Prostate gland (tissue), 2 donors: Measurements from ENCODE around the gene INSL3.
A peak's percentile ranks its signal among the peaks of the same experiment; 100 is the strongest.

Experiments
- POLR2A ChIP-seq: fragments of 450-650 bp; IDR thresholded peaks from one replicate; pipeline ENCODE4 v1.6.1; 2016; ENCODE audit warnings: antibody characterized with exemption, mild to moderate bottlenecking
- POLR2AphosphoS5 ChIP-seq: sonication (generic); formaldehyde crosslinking; IDR thresholded peaks from one replicate; pipeline ENCODE4 v1.6.1; 2017; ENCODE audit warnings: antibody characterized with exemption
- TF ChIP-seq, protein P1 (sequence below), 4 experiments: fragments of 200-600 bp in 2 of 4; fragments of 450-650 bp in 2 of 4; sonication (generic) in 2 of 4; IDR thresholded peaks; 1 replicate in 3 of 4; 2 replicates in 1 of 4; pipeline ENCODE4 v1.5.1; 2016 to 2019; ENCODE audit warnings: antibody characterized with exemption in 4 of 4, mild to moderate bottlenecking in 2 of 4, moderate library complexity in 2 of 4

DNA sequence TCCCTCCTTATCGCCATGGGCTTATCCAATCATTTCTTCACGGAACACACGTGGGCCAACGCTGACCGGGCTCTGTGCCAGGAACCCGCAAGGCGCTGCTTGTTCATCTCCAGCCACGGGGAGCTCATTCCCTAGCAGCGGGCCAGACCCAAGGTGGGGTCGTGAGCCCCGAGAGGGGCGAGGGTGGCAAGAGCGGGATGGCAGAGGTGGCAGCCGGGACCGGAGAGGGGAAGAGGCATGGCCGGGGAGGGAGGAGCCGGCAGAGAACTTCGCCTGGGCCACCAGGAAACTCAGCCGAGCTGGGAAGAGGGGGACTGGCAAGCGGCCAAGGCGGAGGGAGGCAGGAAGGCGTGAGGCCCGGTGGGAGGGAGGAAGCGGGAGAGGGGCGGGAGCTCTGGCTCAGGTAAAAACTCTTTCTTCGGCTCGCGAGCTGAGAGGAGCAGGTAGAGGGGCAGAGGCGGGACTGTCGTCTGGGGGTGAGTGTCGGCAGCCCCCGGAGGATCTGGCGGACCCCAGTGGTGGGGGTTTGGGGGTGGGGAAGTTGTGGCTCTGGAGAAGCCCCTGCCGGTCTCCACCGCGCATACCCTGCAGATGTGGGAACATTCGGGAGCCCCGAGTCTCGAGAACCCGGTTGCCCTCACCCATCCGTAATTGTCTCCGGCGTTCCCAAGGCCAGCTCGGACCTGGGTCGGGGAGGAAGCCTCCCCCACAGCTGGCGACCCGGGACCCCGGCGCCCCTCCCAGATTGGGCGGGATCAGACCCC, 26.4 kb downstream of the INSL3 start, which contains the start of gene B3GNT3:
- peak; percentile 76 for TF ChIP-seq POLR2A
- TF ChIP-seq, protein P1, sequence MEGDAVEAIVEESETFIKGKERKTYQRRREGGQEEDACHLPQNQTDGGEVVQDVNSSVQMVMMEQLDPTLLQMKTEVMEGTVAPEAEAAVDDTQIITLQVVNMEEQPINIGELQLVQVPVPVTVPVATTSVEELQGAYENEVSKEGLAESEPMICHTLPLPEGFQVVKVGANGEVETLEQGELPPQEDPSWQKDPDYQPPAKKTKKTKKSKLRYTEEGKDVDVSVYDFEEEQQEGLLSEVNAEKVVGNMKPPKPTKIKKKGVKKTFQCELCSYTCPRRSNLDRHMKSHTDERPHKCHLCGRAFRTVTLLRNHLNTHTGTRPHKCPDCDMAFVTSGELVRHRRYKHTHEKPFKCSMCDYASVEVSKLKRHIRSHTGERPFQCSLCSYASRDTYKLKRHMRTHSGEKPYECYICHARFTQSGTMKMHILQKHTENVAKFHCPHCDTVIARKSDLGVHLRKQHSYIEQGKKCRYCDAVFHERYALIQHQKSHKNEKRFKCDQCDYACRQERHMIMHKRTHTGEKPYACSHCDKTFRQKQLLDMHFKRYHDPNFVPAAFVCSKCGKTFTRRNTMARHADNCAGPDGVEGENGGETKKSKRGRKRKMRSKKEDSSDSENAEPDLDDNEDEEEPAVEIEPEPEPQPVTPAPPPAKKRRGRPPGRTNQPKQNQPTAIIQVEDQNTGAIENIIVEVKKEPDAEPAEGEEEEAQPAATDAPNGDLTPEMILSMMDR (IDR thresholded peaks at IDR 0.05), result no peak
- no peak for TF ChIP-seq POLR2AphosphoS5
